Trophoblast cell (in vitro differentiated cells and primary cell): ENCODE measurements around the gene FBLN7.

Source experiments
- DNase-seq, 2 donors: peaks; one replicate each; pipeline ENCODE4 v3.0.0-alpha.2; 2016
- H2AFZ ChIP-seq: 2 replicates; pipeline ENCODE4 v1.6.1; 2013; ENCODE audit warnings: low read length, moderate library complexity, mild to moderate bottlenecking; ENCODE audit not compliant: insufficient read depth, poor library complexity
- H2AK5ac ChIP-seq: 2 replicates; pipeline ENCODE4 v1.6.1; 2013; ENCODE audit warnings: mild to moderate bottlenecking, low read length
- H2BK120ac ChIP-seq: 2 replicates; pipeline ENCODE4 v1.6.1; 2013; ENCODE audit warnings: low read length, mild to moderate bottlenecking, moderate library complexity; ENCODE audit not compliant: insufficient read depth, poor library complexity
- H2BK12ac ChIP-seq: 2 replicates; pipeline ENCODE4 v1.6.1; 2013; ENCODE audit warnings: mild to moderate bottlenecking, low read length, moderate library complexity
- H2BK5ac ChIP-seq: 2 replicates; pipeline ENCODE4 v1.6.1; 2013; ENCODE audit warnings: low read length, low read depth, moderate library complexity, mild to moderate bottlenecking; ENCODE audit not compliant: poor library complexity
- H3K14ac ChIP-seq: 2 replicates; pipeline ENCODE4 v1.6.1; 2013; ENCODE audit warnings: mild to moderate bottlenecking, low read length
- H3K18ac ChIP-seq: 2 replicates; pipeline ENCODE4 v1.6.1; 2013; ENCODE audit warnings: mild to moderate bottlenecking, low read length
- H3K23ac ChIP-seq: 2 replicates; pipeline ENCODE4 v1.6.1; 2013; ENCODE audit warnings: low read length
- H3K27ac ChIP-seq: 2 replicates; pipeline ENCODE4 v1.5.1; 2013; ENCODE audit warnings: low read depth, mild to moderate bottlenecking, inconsistent platforms, low read length, moderate library complexity
- H3K27me3 ChIP-seq: 2 replicates; pipeline ENCODE4 v1.6.1; 2013; ENCODE audit warnings: inconsistent platforms, mild to moderate bottlenecking, low read length, moderate library complexity; ENCODE audit not compliant: insufficient read depth
- H3K36me3 ChIP-seq, 2 experiments: 1 replicate in 1 of 2; 2 replicates in 1 of 2; pipeline ENCODE4 v1.6.1; 2013; ENCODE audit warnings: low read length in 2 of 2, mild to moderate bottlenecking in 2 of 2, moderate library complexity in 1 of 2; ENCODE audit not compliant: insufficient read depth in 2 of 2, control insufficient read depth in 1 of 2
- H3K4ac ChIP-seq: 2 replicates; pipeline ENCODE4 v1.6.1; 2013; ENCODE audit warnings: low read depth, mild to moderate bottlenecking, low read length, moderate library complexity
- H3K4me1 ChIP-seq, 2 experiments: 1 replicate in 1 of 2; 2 replicates in 1 of 2; pipeline ENCODE4 v1.6.1; 2013; ENCODE audit warnings: low read length in 2 of 2, mild to moderate bottlenecking in 2 of 2, moderate library complexity in 1 of 2; ENCODE audit not compliant: insufficient read depth in 2 of 2, control insufficient read depth in 1 of 2
- H3K4me2 ChIP-seq: 2 replicates; pipeline ENCODE4 v1.6.1; 2013; ENCODE audit warnings: inconsistent platforms, mild to moderate bottlenecking, low read length, moderate library complexity
- H3K4me3 ChIP-seq: 2 replicates; pipeline ENCODE4 v1.5.1; 2013; ENCODE audit warnings: mild to moderate bottlenecking, low read depth, low read length, inconsistent platforms
- H3K79me1 ChIP-seq: one replicate; pipeline ENCODE4 v1.6.1; 2013; ENCODE audit warnings: low read length
- H3K79me2 ChIP-seq: 2 replicates; pipeline ENCODE4 v1.6.1; 2013; ENCODE audit warnings: low read length, mild to moderate bottlenecking; ENCODE audit not compliant: control insufficient read depth, insufficient read depth, poor library complexity
- H3K9ac ChIP-seq: 2 replicates; pipeline ENCODE4 v1.6.1; 2013; ENCODE audit warnings: mild to moderate bottlenecking, low read length
- H3K9me3 ChIP-seq: 2 replicates; pipeline ENCODE4 v1.6.1; 2013; ENCODE audit warnings: low read depth, mild to moderate bottlenecking, control low read depth, inconsistent platforms, low read length; ENCODE audit not compliant: insufficient read depth
- H4K12ac ChIP-seq: 2 replicates; pipeline ENCODE4 v1.6.1; 2013; ENCODE audit warnings: low read depth, mild to moderate bottlenecking, low read length, moderate library complexity
- H4K8ac ChIP-seq: 2 replicates; pipeline ENCODE4 v1.6.1; 2013; ENCODE audit warnings: low read depth, mild to moderate bottlenecking, low read length, moderate library complexity
- H4K91ac ChIP-seq: one replicate; pipeline ENCODE4 v1.6.1; 2013; ENCODE audit warnings: low read depth, mild to moderate bottlenecking, low read length, moderate library complexity
- WGBS: extraction: QIAGEN DNeasy Blood & Tissue Kit; methylation state at CpG from one replicate; pipeline ENCODE4 v1.1.7; 2013; ENCODE audit warnings: missing lambda C conversion rate; ENCODE audit not compliant: insufficient read length, insufficient coverage; ENCODE audit errors: extremely low coverage; 5-methylcytosine and 5-hydroxymethylcytosine counted together

Gene FBLN7

DNA sequence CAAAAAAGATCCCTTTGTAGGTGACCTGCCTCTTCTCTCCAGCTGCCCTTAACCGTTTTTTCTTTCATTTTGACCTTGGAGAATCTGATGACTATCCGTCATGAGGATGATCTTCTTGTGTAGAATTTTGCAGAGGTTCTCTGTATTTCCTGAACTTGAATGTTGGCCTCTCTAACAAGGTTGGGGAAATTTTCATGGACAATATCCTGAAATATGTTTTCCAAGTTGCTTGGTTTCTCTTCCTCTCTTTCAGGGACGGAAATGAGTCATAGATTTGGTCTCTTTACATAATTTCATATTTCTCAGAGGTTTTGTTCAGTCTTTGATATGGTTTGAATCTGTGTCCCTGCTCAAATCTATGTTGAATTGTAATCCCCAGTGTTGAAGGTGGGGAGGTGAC is 82.6 kb downstream of the FBLN7 start:
- no peaks in the 10 kb centered on the region for H3K79me1 ChIP-seq
- no peak overlapping the region for H3K27ac ChIP-seq
- no peak overlapping the region for H2BK5ac ChIP-seq
- no peaks in the 10 kb centered on the region for H3K79me2 ChIP-seq
- no peak overlapping the region for H3K23ac ChIP-seq
- DNase-seq: no peak
- no peak overlapping the region for H3K9ac ChIP-seq
- no peak overlapping the region for H3K4me2 ChIP-seq
- H2AK5ac ChIP-seq: no peak overlapping the region
- WGBS: no CpG with 5 or more reads among the region's 3 CpGs
- H4K8ac ChIP-seq: no peak overlapping the region
- no peak overlapping the region for H3K18ac ChIP-seq
- no peak overlapping the region for H2AFZ ChIP-seq
- peaks cover 0 to 5% of the 10 kb centered on the region in 2 experiments for H3K36me3 ChIP-seq
- no peak overlapping the region for H3K4ac ChIP-seq
- H2BK120ac ChIP-seq: no peak overlapping the region
- H2BK12ac ChIP-seq: no peak overlapping the region
- no peak overlapping the region for H4K12ac ChIP-seq
- H3K27me3 ChIP-seq: no peaks in the 10 kb centered on the region
- H3K14ac ChIP-seq: no peak overlapping the region
- no peaks in the 10 kb centered on the region for H3K4me1 ChIP-seq
- no peak overlapping the region for H3K4me3 ChIP-seq
- H4K91ac ChIP-seq: no peak overlapping the region
- peaks cover 4% of the 10 kb centered on the region for H3K9me3 ChIP-seq

DNA sequence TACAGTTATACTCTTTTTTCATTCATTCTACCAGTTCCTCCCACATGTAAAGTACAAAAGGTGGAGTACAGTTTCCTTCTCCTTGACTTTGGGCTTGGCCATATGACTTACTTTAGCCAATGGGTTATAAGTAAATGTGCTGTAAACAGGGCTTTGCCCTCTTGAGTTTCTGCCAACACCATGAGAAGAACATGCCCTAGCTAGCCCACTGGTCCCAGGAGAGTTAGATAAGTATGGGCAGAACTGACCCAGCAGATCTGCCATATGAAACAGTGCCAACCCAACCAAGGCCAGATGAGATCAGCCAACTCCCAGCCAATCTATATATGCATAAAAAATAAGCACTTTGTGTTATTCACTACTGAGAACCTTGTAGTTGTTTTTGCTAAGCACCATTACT is 91.2 kb downstream of the FBLN7 start:
- no peaks in the 10 kb centered on the region for H3K9me3 ChIP-seq
- no peak overlapping the region for H4K12ac ChIP-seq

GRCh38 chr2:112230371-112230770 is 92.2 kb downstream of the FBLN7 start:
- Histone ChIP-seq H3K79me1 (no peaks in the 10 kb centered on the region), H2AFZ (no peak overlapping the region), H4K91ac (no peak overlapping the region), H3K4me2 (no peak overlapping the region), H3K23ac (no peak overlapping the region), H2BK12ac (no peak overlapping the region), H3K27ac (no peak overlapping the region), H3K4me3 (no peak overlapping the region), H2BK120ac (no peak overlapping the region), H4K8ac (no peak overlapping the region), H3K4ac (no peak overlapping the region), H2BK5ac (no peak overlapping the region), H2AK5ac (no peak overlapping the region), H3K4me1 (no peaks in the 10 kb centered on the region), H3K79me2 (no peaks in the 10 kb centered on the region), H3K9ac (no peak overlapping the region), H3K36me3 (no peaks in the 10 kb centered on the region), H3K27me3 (no peaks in the 10 kb centered on the region), H3K9me3 (no peaks in the 10 kb centered on the region), H4K12ac (no peak overlapping the region), H3K18ac (no peak overlapping the region), H3K14ac (no peak overlapping the region)
- DNase-seq: no peak
- no CpG with 5 or more reads among the region's 3 CpGs for WGBS

More for the DNA sequence above, 91.2 kb downstream of the FBLN7 start:
- no peak overlapping the region for H3K14ac ChIP-seq
- H3K27ac ChIP-seq: no peak overlapping the region
- H3K4me3 ChIP-seq: no peak overlapping the region
- no peak overlapping the region for H2BK12ac ChIP-seq
- H2AK5ac ChIP-seq: no peak overlapping the region
- no peaks in the 10 kb centered on the region for H3K4me1 ChIP-seq
- no peak for DNase-seq
- H3K18ac ChIP-seq: no peak overlapping the region
- no peak overlapping the region for H3K9ac ChIP-seq
- H3K23ac ChIP-seq: no peak overlapping the region
- no peak overlapping the region for H3K4ac ChIP-seq
- H2AFZ ChIP-seq: no peak overlapping the region
- no peaks in the 10 kb centered on the region for H3K27me3 ChIP-seq
- H3K4me2 ChIP-seq: no peak overlapping the region
- H3K79me2 ChIP-seq: no peaks in the 10 kb centered on the region
- H3K79me1 ChIP-seq: no peaks in the 10 kb centered on the region
- no peak overlapping the region for H2BK120ac ChIP-seq
- no peak overlapping the region for H4K91ac ChIP-seq
- no peak overlapping the region for H4K8ac ChIP-seq
- no peak overlapping the region for H2BK5ac ChIP-seq
- H3K36me3 ChIP-seq: no peaks in the 10 kb centered on the region
